Left ventricle myocardium superior (tissue), 1 donor: Measurements from ENCODE around the gene SCRN1. TPM values are rescaled to one million over a fixed set of nuclear protein-coding genes. Genes with fewer than 3 reads are reported as not detected.

Experiments used
- ATAC-seq: fragments of 200-7000 bp; cut with Tn5 transposase; one replicate; pipeline ENCODE4 v1.9.1; 2020; ENCODE audit warnings: mild to moderate bottlenecking, moderate library complexity
- DNase-seq: peaks from one replicate; pipeline ENCODE4 v3.0.0-alpha.2; 2020
- intact Hi-C: fragments of 100-400 bp; cut with micrococcal nuclease; formaldehyde crosslinking; loops from one replicate; pipeline ENCODE4 v1.11.0; 2022
- total RNA-seq: library from RNA; stranded (reverse); fragmentation: NEBNext Ultra II Directional; extraction: Animal tissue kit (Norgen Biotek cat#: 25700); gene quantifications from one replicate; pipeline ENCODE4 v1.2.1, GENCODE V29; 2021
- donor health status: DM: no; HTN: yes; CAD: no; lungs with severe emphysema.

The SCRN1 gene
- total RNA-seq, 1 donor from 2014 or later: 18.7 TPM

GRCh38 chr7:29881724-29882123 is 107.9 kb downstream of the SCRN1 start:
- ATAC-seq (no peak), DNase-seq (no peak)
- intact Hi-C loops: no loop called here

- peak; percentile 78 for ATAC-seq
- intact Hi-C loops: no loop called here
- DNase-seq: no peak
Measured at GRCh38 chr7:29879609-29880008, 110.0 kb downstream of the SCRN1 start.

- no peak for ATAC-seq
- intact Hi-C loops: no loop called here
- no peak for DNase-seq
Measured at GRCh38 chr7:29878081-29878688, 111.4 kb downstream of the SCRN1 start.

GRCh38 chr7:29877196-29877595 is 112.4 kb downstream of the SCRN1 start:
- intact Hi-C loops: no loop called here
- ATAC-seq (no peak), DNase-seq (no peak)

- intact Hi-C loops: no loop called here
- ATAC-seq (no peak), DNase-seq (no peak)
Measured at GRCh38 chr7:29875741-29876140, 113.9 kb downstream of the SCRN1 start.

- intact Hi-C loops: no loop called here
- ATAC-seq (no peak), DNase-seq (no peak)
Measured at GRCh38 chr7:29873644-29874294, 115.8 kb downstream of the SCRN1 start.

GRCh38 chr7:29871787-29872398 is 117.7 kb downstream of the SCRN1 start:
- DNase-seq (no peak), ATAC-seq (no peak)
- intact Hi-C loops: no loop called here

Other genes starting within 250 kb of the SCRN1 start
- gene WIPF3, start 183.3 kb downstream of the SCRN1 start, total RNA-seq: 6.2 TPM
- 12.8 TPM for gene FKBP14, start 36.9 kb upstream of the SCRN1 start, total RNA-seq
- gene PLEKHA8, start 38.6 kb upstream of the SCRN1 start, total RNA-seq: 3.4 TPM
- 18.8 TPM for gene MTURN, start 145.2 kb upstream of the SCRN1 start, total RNA-seq